Activated naive CD4-positive, alpha-beta T cell treated with anti-CD3 and anti-CD28 coated beads for 36 hours (primary cell): ENCODE measurements around the gene CERK. TPM values are rescaled to one million over a fixed set of nuclear protein-coding genes. Genes with fewer than 3 reads are reported as not detected.

Experiments
- CTCF ChIA-PET: fragments of 350-600 bp; sonication (Branson Sonifier 250); formaldehyde crosslinking; loops from one replicate; lab custom pipeline; 2021; ENCODE audit warnings: antibody characterized with exemption; lab: Charles Lee
- DNase-seq: peaks from one replicate; pipeline ENCODE4 v3.0.0-alpha.2; 2020
- H3K27ac Mint-ChIP-seq: one replicate; pipeline ENCODE4 v1.8.0; 2021; ENCODE audit warnings: mild to moderate bottlenecking, mixed read lengths
- H3K27me3 Mint-ChIP-seq: one replicate; pipeline ENCODE4 v1.8.0; 2021; ENCODE audit warnings: low read depth, mixed read lengths
- H3K36me3 Mint-ChIP-seq: one replicate; pipeline ENCODE4 v1.8.0; 2021; ENCODE audit warnings: low read depth, mixed read lengths
- H3K4me1 Mint-ChIP-seq: one replicate; pipeline ENCODE4 v1.8.0; 2021; ENCODE audit warnings: low read depth, mixed read lengths
- H3K4me3 Mint-ChIP-seq: one replicate; pipeline ENCODE4 v1.8.0; 2021; ENCODE audit warnings: mild to moderate bottlenecking, moderate library complexity, mixed read lengths
- H3K9me3 Mint-ChIP-seq: one replicate; pipeline ENCODE4 v1.8.0; 2021; ENCODE audit warnings: mixed read lengths
- intact Hi-C: fragments of 100-400 bp; cut with micrococcal nuclease; formaldehyde crosslinking; loops from one replicate; pipeline ENCODE4 v1.15.1; 2023
- total RNA-seq, 2 experiments: library from RNA; stranded (reverse); gene quantifications; one replicate each; pipeline ENCODE4 v1.2.3, GENCODE V29; 2021

The CERK gene
- total RNA-seq, 2 experiments from 2014 or later = 32.6 to 34.9 TPM

DNA sequence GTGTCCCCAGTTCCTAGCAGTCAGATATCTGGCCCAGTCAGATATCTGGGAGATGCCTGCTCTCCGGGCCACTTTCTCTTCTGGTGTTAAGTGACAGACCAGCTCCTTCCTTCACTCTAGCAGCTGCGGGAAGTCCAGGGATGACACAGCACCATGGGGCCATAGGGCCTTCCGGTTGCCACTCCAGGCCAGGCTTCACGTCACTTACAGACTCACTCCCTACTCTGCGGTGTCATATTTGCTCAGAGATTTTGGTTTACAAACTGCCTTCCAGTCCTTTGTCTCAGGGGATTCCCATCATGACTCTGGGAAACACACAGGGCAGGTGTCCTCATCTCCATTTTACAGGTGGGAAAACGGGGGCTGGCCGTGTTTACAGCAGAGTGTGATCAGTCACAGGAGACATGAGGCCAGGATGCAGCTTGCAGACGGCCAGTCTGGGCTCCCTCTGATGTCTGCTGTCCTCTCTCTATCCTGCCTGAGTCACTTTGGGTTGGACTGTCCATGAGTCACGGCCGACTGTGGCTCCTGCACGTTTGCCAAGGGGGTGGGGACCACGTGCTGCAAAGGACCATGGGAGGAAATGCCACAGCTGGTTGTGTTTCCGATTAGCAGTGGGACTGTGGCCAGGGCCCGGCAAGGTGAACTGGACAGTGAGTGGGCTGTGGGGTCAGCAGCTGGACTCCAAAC is 16.2 kb upstream of the CERK start:
- Mint-ChIP-seq H3K4me3 (no peak overlapping the region), H3K4me1 (peaks cover 27% of the 10 kb centered on the region), H3K27me3 (no peaks in the 10 kb centered on the region), H3K27ac (peak overlapping the region; percentile 56), H3K36me3 (peaks cover 9% of the 10 kb centered on the region), H3K9me3 (peaks cover 8% of the 10 kb centered on the region)
- intact Hi-C loops = no loop called here
- CTCF ChIA-PET = interaction anchor here (10.8 kb wide), 1 partner anchor 48 kb away, joined by 214 read pairs; no protein-coding TSS in a partner anchor
- no peak for DNase-seq

DNA sequence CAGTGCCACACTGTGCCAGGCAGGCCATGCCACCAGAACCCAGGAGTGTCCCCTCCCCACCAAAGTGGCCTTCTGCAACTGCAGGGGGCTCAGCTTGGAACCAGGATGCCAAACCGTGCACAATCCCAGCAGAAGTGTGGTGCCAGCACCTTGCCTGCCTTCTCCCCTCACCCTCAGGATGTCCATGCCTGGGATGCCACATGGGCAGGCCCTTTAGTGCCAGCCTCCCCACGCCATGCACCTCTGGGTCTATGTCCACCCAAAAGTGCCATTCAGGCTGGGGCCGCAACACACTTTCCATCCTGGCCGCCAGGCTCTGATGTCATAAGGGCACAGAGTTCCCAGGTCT is 15.7 kb upstream of the CERK start:
- no peak for DNase-seq
- H3K27me3 Mint-ChIP-seq = no peaks in the 10 kb centered on the region
- H3K36me3 Mint-ChIP-seq = peaks cover 6% of the 10 kb centered on the region
- intact Hi-C loops = no loop called here
- H3K4me1 Mint-ChIP-seq = peaks cover 29% of the 10 kb centered on the region
- no peak overlapping the region for H3K4me3 Mint-ChIP-seq
- H3K9me3 Mint-ChIP-seq = peaks cover 8% of the 10 kb centered on the region
- CTCF ChIA-PET = interaction anchor here (10.8 kb wide), 1 partner anchor 49 kb away, joined by 214 read pairs; no protein-coding TSS in a partner anchor
- H3K27ac Mint-ChIP-seq = peak overlapping the region; percentile 56

DNA sequence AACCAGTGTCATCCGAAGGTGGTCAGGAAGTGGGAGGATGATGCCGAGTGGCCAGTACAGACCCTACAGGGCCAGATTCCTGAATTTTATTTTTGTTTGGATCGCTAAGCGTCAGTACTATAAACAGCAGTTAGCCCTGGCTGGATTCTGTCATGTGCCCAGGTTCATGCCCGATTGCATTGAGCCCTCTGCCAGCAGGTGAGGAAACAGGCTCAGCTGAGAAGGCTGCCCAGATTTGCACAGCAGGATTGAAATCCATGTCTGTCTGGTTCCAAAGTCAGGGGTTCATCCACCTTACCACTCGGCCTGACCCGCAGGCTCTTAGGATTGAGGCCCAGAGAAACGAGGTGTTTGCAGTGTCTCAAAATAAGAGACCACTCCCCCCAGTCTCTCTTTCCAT is 15.3 kb upstream of the CERK start:
- no peaks in the 10 kb centered on the region for H3K27me3 Mint-ChIP-seq
- H3K27ac Mint-ChIP-seq = no peak overlapping the region
- H3K36me3 Mint-ChIP-seq = peaks cover 5% of the 10 kb centered on the region
- H3K4me3 Mint-ChIP-seq = no peak overlapping the region
- peaks cover 8% of the 10 kb centered on the region for H3K9me3 Mint-ChIP-seq
- DNase-seq = no peak
- CTCF ChIA-PET = interaction anchor here (10.8 kb wide), 1 partner anchor 49 kb away, joined by 214 read pairs; no protein-coding TSS in a partner anchor
- intact Hi-C loops = no loop called here
- peaks cover 26% of the 10 kb centered on the region for H3K4me1 Mint-ChIP-seq

GRCh38 chr22:46752988-46753310 is 14.9 kb upstream of the CERK start:
- Mint-ChIP-seq H3K27me3 (no peaks in the 10 kb centered on the region), H3K36me3 (peaks cover 5% of the 10 kb centered on the region), H3K4me1 (peaks cover 26% of the 10 kb centered on the region), H3K9me3 (peaks cover 8% of the 10 kb centered on the region), H3K4me3 (no peak overlapping the region), H3K27ac (no peak overlapping the region)
- CTCF ChIA-PET = no interaction called here
- DNase-seq = no peak
- intact Hi-C loops = no loop called here

DNA sequence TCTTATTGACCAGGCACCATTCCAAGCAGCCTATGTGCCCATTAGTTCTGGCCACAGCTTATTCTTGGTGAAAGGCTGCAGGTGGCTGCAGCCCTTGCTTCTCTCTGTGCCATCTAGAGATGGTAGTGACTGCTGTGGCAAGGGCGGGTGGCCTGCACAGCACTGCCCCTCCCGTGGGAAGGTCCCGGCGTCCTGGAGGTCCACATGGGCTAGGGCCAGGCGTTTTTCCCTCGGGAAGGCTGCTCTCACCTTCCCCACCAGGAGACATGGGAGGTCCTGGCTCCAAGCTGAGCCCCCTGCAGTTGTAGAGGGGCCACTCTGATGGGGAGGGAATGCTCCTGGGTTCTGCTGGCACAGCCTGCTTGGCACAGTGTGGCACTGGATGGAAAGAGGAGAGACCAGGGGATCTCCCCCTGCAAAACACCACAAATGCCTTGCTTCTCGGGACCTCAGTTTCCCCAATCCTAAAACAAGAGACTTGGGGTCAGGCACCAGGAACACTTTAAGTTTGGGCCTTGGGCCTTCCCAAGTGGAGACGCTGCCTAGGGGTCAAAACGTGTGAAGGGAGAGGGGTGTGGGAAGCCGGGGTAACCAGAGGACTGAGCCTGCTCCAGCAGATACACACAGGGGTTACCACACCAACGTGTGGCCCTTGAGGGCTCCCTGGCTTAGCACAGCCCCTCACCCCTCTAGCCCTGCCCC is 14.4 kb upstream of the CERK start:
- H3K4me3 Mint-ChIP-seq = no peak overlapping the region
- H3K4me1 Mint-ChIP-seq = peaks cover 26% of the 10 kb centered on the region
- peaks cover 5% of the 10 kb centered on the region for H3K36me3 Mint-ChIP-seq
- H3K27me3 Mint-ChIP-seq = no peaks in the 10 kb centered on the region
- H3K9me3 Mint-ChIP-seq = peaks cover 8% of the 10 kb centered on the region
- H3K27ac Mint-ChIP-seq = no peak overlapping the region
- intact Hi-C loops = no loop called here
- no peak for DNase-seq
- CTCF ChIA-PET = no interaction called here

DNA sequence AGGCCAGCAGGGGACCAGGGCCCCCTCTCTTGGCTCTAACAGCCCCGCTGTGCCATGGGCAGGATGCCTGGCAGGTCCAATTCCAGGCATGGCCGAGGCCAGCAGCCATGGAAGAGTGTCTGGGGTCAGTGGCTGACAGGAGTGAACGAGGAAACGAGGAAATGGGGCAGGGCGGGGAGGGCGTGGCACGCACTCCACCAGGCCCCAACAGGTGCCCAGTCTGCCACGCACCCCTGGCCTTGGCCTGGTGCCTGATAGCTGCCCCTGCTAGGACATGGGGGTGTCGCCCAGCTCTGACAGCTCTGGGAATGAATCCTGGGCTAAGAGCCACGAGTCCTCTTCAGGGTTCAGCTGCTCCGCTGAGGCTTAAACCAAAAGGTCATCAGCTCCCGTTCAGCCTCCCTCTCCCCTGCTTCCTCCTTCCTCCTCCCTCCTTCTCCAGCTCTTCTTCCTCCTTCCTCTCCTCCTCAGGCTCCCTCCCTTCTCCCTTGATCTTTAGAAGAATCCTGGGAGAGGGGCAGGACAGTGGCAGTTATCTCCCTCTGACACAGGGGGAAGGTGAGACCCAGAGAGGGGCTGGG is 12.9 kb upstream of the CERK start:
- H3K4me3 Mint-ChIP-seq = no peak overlapping the region
- no peak overlapping the region for H3K27ac Mint-ChIP-seq
- intact Hi-C loops = no loop called here
- H3K9me3 Mint-ChIP-seq = peaks cover under 1% of the 10 kb centered on the region
- H3K4me1 Mint-ChIP-seq = peaks cover 26% of the 10 kb centered on the region
- CTCF ChIA-PET = interaction anchor here (2.1 to 2.7 kb wide), 3 partner anchors 8 to 53 kb away, joined by 9 to 28 read pairs (median 13); partner anchors contain the start of gene CERK
- DNase-seq = no peak
- no peaks in the 10 kb centered on the region for H3K27me3 Mint-ChIP-seq
- H3K36me3 Mint-ChIP-seq = no peaks in the 10 kb centered on the region

- Mint-ChIP-seq H3K4me1 (peaks cover 26% of the 10 kb centered on the region), H3K27me3 (no peaks in the 10 kb centered on the region), H3K9me3 (no peaks in the 10 kb centered on the region), H3K27ac (no peak overlapping the region), H3K4me3 (no peak overlapping the region), H3K36me3 (no peaks in the 10 kb centered on the region)
- DNase-seq = no peak
- CTCF ChIA-PET = interaction anchor here (0.8 to 2.7 kb wide), 4 partner anchors 9 to 53 kb away, joined by 3 to 28 read pairs (median 11); partner anchors contain the start of gene CERK
- intact Hi-C loops = no loop called here
These were observed 12.4 kb upstream of the CERK start for GRCh38 chr22:46750530-46750800.

DNA sequence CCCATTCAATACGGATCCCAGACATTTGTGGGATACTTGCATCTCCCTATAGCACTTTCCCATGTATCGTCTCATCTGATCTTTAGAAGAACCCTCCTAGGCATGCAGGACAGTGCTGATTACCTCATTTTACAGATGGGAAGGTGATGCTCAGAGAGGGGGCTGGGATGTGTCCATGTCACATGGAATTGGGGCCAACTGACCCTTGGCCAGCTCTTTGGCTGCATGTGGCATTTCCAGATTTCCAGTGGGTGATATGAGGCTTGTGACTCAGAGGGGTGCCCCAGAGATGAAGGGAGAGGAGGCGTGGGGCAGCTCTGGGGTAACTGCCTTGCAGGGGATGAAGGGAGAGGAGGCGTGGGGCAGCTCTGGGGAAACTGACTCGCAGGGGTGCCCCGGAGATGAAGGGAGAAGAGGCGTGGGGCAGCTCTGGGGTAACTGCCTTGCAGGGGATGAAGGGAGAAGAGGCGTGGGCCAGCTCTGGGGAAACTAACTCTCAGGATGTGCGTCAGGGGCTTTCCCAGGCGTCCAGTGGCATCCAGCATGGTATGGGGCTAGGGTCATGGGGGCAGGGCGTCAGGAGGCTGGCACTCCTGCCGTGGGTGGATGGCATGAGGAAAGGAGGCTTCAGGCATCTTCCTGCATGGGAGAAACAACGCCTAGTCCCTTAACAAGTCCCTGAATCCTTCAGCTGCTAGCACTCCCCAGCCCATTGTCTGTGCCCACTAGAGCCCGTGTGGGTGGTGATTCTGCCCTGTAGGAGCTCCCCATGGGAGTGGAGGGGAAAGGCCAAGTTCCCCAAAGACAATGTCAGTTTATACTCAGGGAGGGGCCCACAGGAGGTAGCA is 11.9 kb upstream of the CERK start:
- CTCF ChIA-PET = interaction anchor here (0.8 to 2.7 kb wide), 5 partner anchors 9 to 54 kb away, joined by 3 to 28 read pairs (median 9); partner anchors contain the start of gene CERK
- H3K4me1 Mint-ChIP-seq = peaks cover 26% of the 10 kb centered on the region
- no peaks in the 10 kb centered on the region for H3K36me3 Mint-ChIP-seq
- no peaks in the 10 kb centered on the region for H3K9me3 Mint-ChIP-seq
- intact Hi-C loops = no loop called here
- H3K27ac Mint-ChIP-seq = peak overlapping the region; percentile 8
- H3K4me3 Mint-ChIP-seq = no peak overlapping the region
- no peak for DNase-seq
- no peaks in the 10 kb centered on the region for H3K27me3 Mint-ChIP-seq

GRCh38 chr22:46748908-46749675 is 11.0 kb upstream of the CERK start:
- Mint-ChIP-seq H3K36me3 (no peaks in the 10 kb centered on the region), H3K4me3 (peak overlapping the region; percentile 48), H3K27ac (peak overlapping the region; percentile 32), H3K9me3 (no peaks in the 10 kb centered on the region), H3K4me1 (peaks cover 22% of the 10 kb centered on the region), H3K27me3 (no peaks in the 10 kb centered on the region)
- CTCF ChIA-PET = interaction anchor here (1.3 to 2.7 kb wide), 4 partner anchors 10 to 55 kb away, joined by 3 to 28 read pairs (median 11); partner anchors contain the start of gene CERK
- intact Hi-C loops = no loop called here
- peak; percentile 65 for DNase-seq

DNA sequence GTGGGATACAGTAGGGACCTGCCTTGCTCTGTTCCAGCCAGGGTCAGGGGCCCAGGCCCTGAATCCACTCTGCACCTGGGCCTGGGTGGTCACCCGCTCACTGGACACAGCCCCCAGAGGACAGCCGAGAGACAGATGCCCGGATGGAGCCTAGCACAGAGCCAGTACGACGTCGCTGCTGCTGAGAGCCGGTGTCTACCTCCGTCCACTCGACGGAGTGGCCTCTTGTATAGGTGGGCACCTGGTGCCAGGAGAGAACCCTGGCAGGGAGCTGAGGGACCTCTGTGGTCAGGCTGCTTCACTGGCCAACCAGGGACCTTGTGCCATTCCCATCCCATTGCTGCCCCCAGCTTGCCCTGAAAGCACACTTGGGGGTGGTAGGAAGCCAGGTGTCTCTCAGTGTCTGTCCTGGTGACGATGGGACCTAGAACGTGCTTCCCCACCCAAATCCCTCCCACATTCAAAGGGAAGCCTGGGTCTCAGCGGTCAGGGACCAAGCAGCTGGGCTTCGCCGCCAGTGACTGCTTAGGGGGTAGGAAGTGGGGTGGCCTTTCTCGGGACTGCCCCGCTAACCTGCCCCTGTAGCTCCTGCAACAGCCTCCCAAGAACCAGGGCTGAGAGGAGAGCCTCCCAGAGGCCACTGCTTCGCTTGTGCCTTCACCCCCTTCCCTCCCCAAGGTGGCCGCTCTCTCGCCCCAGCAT is 10.3 kb upstream of the CERK start:
- no peak overlapping the region for H3K4me3 Mint-ChIP-seq
- no peak for DNase-seq
- no peaks in the 10 kb centered on the region for H3K27me3 Mint-ChIP-seq
- CTCF ChIA-PET = interaction anchor here (1.3 to 2.7 kb wide), 4 partner anchors 9 to 55 kb away, joined by 3 to 28 read pairs (median 11); partner anchors contain the start of gene CERK
- no peaks in the 10 kb centered on the region for H3K36me3 Mint-ChIP-seq
- H3K9me3 Mint-ChIP-seq = peaks cover under 1% of the 10 kb centered on the region
- intact Hi-C loops = no loop called here
- no peak overlapping the region for H3K27ac Mint-ChIP-seq
- peaks cover 21% of the 10 kb centered on the region for H3K4me1 Mint-ChIP-seq

- H3K27ac Mint-ChIP-seq = no peak overlapping the region
These were observed 9.6 kb upstream of the CERK start for GRCh38 chr22:46747646-46748045.

More at GRCh38 chr22:46747646-46748045, 9.6 kb upstream of the CERK start:
- Mint-ChIP-seq H3K4me3 (no peak overlapping the region), H3K27me3 (no peaks in the 10 kb centered on the region), H3K36me3 (peaks cover 4% of the 10 kb centered on the region), H3K4me1 (peaks cover 21% of the 10 kb centered on the region), H3K9me3 (peaks cover 8% of the 10 kb centered on the region)
- DNase-seq = no peak
- intact Hi-C loops = no loop called here
- CTCF ChIA-PET = no interaction called here
